ENCODE results near the gene GPI.

GPI gene

DNA sequence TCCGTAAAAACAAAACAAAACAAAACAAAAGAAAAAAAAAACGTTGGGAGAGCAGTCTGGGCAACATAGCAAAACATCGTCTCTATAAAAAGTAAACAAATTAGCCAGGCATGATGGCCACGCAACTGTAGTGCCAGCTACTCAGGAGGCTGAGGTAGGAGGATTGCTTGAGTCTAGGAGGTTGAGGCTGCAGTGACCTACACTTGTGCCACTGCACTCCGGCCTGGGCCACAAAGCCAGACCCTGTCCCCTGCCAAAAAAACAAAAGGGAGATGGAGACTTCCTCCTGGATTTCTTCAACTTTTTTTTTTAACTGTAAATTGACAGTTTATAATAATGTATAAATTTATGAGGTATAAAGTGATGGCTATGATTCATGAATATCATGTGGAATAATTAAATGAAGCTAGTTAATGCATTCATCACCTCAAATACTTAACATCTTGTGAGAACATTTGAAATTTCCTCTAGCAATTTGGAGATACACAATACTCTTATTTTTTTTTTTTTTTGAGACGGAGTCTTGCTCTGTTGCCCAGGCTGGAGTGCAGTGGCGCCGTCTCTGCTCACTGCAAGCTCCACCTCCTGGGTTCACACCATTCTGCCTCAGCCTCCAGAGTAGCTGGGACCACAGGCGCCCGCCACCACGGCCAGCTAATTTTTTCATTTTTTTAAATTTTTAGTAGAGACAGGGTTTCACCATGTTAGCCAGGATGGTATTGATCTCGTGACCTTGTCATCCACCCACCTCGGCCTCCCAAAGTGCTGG is 41.1 kb downstream of the GPI start:
- no peak for DNase-seq

DNA sequence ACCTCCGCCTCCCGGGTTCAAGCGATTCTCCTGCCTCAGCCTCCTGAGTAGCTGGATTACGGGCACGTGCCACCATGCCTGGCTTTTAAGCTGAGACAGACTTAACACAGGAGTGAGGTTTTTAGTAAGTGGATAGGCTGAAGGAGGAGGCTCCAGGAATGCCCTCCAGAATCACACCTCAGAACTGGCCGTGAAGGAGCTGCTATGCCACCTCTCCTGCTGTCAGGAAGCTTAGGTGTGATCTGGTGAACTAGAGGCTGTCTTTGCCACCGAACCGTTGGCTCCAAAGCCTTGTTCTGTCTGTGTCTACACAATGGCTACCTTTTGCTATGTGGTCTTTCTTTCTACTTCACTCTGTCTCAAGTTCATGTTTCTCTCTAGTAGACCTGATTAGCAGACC is 43.4 kb downstream of the GPI start:
- no peak for DNase-seq

DNA sequence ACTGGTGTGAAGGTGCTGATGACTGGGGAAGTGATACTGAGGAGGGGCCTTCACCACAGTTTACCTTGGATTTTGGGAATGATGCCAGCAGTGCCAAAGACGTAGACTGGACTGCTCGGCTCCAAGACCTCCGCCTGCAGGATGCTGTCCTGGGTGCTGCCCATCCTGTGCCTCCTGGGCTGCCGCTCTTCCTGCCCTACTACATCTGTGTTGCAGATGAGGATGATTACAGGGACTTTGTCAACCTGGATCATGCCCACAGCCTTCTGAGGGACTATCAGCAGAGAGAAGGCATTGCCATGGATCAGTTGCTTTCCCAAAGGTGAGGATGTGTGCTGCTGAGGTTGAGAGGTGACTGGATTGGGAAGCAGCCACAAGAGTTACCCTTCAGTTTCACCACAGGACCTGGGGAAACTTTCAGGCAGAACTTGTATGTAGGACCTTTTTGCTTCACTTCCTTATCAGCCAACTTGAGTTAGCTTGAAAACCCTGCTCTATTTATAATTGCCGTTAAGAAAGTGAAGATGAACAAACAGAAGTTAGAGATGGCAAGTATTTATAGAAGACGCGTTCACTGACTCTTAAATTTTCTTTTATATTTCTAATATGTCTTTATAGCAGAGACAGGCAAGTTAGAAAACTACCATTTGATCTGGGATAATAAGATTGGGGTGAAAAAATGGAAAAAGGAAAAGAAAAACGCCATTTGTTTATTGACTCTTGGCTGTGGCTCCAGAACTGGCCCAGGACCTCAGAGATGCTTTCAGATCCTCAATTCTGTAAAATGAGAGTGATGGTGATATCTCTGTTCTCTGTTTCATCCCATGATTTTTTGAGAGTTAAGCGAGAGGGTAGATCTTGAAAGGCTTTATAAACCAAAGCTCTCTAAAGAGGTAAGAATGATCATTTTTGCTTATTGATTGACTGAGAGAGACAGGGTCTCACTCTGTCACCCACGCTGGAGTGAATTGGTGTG is 44.5 kb downstream of the GPI start:
- no peak for DNase-seq

DNA sequence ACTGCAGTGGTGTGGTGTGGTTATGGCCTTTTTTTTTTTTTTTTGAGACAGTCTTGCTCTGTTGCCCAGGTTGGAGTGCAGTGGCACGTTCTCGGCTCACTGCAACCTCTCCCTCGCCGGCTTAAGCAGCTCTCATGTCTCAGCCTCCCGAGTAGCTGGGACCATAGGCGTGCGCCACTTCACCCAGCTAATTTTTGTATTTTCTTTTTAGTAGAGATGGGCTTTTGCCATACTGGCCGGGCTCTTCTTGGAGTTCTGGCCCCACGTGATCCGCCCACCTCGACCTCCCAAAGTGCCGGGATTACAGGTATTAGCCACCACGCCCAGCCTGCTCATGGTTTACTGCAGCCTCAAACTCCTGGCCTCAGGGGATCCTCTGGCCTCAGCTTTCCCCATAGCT is 46.2 kb downstream of the GPI start:
- no peak for DNase-seq

DNA sequence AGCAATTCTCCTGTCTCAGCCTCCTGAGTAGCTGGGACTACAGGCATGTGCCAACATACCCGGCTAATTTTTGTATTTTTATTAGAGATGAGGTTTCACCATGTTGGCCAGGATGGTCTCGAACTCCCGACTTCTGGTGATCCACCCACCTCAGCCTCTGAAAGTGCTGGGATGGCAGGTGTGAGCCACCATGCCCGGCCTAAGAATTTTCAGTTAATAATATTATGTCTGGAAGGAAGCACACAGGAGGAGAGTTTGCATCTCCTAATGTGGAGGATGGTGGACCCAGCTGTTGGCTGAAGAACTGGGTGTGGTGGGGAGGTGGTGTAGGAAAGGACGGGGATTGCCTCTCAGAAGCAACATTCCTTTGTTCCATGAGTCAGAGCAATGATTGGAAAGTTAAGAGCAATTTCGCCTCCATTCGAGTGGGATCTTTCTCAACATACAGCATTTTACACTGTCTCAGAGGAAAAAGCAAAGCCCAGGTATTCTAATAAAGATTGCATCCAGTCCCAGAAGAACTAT is 51.1 kb downstream of the GPI start:
- no peak for DNase-seq

DNA sequence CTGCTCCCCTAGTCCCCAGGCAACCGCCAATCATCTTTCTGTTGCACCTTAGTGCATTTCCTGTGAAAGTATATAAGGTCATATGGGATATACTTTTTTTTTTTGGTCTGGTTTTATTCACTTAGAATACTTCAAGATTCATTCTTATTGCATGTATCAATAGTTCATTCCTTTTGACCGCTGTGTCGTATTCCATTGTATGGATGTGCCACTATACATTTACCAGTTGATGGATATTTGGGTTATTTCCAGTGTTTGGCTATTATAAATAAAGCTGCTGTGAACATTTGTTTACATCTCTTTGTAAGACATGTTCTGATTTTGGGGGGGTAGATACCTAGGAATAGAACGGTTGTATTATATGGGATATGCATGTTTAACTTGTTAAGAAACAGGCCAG is 53.3 kb downstream of the GPI start:
- no peak for DNase-seq

DNA sequence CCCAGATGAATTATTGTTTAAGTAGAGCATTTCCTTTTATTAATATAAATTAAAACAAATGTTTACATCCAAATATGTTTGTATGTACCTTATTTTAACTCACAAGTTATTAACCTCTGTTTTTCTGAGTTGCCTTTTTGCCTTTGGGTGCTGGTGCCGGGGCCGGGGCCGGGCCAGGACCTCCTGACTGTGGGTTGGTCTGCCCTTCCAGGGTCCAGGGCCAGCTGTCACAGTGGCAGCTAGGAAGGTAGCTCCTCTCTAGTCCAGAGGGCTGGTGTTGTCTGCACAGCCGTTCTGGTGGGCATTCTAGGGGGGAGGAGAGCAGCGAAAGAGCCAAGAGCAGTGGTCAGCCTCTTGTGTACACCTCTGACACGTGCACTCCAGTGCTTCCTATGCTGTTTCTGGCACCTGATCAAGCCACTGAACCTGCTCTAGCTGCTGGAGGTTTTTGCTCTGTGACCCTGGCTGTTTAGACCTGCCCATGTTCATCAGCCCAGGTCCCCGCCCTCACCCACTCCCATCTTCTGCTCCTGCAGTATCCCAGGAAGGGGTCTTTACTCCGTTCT is 61.2 kb downstream of the GPI start:
- DNase-seq: no peak

DNA sequence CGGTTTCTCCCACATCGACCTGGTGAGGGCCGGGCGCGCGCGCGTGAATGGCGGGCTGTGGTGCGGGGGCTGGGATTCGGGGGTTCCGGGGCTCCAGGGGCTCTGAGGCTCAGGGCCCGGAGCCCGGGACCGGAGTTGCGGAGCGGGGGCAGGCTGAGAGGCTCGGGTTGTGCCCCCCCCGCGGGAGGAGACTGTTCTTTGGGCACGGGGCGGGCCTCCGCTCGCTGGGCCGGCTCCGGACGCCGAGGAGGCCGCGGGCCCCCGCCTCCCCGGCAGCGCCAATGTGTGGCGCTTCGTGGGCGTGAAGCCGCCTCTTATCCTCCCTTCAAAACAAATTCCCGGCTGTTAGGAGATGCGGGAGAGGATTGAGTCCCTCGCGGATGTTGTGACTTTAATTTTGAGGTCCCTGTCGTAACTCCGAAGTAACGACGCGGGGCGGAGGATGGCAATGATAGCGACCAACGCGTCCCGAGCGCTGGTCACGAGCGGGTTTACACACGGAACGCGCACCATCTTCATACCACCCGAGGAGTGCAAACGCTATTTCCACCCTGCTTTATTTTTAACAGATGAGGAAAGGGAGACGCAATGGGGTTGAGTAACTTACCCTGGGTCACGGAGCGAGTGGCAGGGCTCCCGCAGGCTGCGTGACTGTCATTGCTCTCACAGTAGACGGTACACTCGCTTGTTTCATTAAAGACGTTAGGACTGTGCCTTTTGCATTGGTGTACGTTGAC is 63.7 kb downstream of the GPI start:
- peak in 1 of 6 experiments; percentile 62 for DNase-seq

DNA sequence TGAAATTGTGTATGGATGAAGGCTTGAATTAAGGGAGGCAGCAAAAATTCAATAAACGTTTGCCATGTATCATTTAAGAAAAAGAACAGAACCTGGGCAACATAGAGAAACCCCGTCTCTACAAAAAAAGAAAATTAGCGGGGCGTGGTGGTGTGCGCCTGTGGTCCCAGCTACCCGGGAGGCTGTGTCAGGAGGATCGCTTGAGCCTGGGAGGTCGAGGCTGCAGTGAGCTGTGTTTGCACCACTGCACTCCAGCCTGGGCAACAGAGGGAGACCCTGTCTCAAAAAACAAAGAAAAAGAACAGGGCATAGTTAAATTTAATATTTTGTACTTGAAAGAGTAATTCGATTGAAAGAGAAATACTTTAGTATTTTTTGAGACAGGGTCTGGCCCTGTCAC is 64.6 kb downstream of the GPI start:
- no peak for DNase-seq

DNA sequence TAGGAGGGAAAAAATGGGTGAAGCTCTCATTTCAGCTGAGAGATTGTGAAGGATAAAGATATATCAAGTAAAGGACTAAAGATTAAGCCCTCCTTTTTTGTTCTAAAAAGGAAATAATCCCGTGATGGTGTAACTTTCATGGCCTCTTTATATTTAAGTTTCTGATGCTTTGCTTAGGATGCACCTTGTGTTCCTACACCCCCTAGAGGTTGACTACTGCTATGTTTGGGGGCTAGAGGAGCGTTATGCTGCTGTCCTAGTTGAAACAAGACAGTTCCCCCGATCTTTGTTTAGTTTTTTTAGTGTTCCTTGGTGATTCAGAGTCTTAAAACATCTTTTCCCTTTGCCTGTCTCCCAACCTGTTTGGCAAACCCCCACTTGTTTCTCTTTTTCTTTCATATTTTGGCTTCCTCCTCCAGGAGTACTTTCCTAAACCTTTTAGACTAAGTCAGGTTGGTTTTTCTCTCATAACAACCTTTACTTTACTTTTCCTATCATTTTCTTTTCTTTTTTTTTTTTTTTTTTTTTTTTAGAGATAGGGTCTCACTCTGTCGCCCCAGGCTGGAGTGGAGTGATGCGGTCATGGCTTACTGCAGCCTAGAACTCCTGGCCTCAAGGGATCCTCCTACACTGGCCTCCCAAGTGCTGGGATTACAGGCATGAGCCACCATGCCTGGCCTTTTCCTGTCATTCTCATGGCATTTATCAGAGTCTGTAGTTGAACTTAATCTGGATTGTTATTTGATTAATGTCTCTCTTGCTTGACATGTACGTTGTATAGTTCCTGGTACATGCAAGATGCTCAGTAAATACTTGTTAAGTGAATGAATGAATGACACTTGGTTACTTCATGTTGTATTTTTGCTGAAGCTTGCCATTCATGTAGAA is 66.0 kb downstream of the GPI start:
- peak in 5 of 6 experiments; percentile 12 to 69 (median 57) for DNase-seq

DNA sequence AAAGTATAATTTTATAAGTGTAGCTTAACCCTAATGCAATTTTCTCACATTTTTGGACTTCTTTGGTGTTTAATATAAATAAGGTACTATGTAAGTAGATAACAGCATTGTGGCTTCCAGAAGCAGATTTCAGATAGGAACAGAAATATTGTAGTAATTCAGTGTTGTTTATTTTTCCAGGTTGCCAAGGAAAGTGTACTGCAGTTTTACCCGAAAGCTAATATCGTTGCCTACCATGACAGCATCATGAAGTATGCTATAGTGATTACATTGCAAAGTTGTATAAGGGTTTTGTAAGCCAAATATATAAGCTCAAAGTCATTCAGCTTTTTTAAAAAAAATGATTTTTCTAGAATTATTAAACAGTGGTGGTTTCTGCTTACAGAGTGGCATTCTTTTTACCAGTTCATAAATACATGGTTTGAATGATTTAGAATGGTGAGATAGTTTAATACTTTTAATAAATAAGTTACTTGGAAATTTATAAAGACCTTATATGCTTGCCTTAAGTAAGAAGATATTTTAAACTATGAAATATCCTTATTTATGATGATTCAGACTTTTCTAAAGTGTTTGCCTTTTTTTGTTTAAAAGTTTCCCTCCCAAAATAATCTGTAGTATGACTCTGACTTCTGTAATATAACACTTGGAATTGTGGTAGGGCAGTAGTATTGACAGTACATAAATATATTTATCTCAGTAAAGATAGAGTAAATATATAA is 66.8 kb downstream of the GPI start:
- no peak for DNase-seq

DNA sequence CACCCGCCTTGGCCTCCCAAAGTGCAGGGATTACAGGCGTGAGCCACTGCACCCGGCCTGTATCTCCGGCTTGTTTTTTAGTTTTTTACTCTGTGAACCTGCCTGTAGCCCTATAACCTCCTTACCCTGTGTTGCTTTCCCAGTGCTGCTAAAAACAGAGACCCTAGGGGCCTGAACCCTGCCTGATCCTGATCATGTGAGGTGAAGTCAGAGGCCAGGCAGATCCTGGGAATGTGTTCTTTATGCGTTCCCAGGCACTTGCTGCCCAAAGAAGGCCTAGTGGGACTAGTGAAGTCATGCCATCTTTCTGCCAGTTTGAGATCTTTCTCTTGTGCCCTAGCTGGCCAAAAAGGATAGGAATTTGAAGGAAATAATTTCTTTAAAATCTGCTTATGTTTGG is 67.8 kb downstream of the GPI start:
- no peak for DNase-seq

DNA sequence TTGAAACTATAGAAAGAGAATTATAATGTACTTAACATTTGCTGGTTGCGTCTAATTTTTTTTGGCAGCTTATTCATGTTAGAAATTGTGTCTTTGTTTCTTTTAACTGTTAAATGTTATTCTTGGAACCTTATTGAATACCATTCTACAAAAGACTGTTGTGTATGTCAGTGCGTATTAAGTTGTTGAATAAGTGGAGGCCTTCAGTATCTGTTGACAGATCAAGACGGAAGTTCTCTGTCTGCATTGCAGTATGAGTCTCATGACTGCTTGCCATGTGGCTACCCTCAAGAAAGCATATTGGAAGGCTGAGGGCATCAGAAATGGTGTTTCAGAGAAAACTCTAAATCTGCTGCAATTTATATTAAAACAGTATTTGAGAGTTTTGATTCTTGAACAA is 71.7 kb downstream of the GPI start:
- no peak for DNase-seq

DNA sequence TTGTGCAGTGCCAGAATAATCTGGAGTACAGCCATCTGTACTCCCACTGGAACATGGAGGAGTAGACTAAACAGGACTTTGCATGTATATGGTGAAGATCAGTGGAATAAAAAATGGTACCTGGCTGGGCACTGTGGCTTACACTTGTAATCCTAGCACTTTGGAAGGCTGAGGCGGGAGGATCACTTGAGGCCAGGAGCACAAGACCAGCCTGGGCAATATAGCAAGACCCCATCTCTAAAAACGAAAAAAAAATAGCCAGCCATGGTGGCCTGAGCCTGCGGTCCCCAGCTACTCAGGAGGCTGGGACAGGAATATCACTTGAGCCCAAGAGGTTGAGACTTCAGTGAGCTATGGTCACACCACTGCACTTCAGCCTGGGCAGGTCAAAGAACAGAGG is 83.2 kb downstream of the GPI start:
- DNase-seq: no peak
